Neural cell (in vitro differentiated cells): Measurements from ENCODE around the gene PIEZO1. TPM values are rescaled to one million over a fixed set of nuclear protein-coding genes. Genes with fewer than 3 reads are reported as not detected.

ENCODE experiments used
- H2AFZ ChIP-seq: fragments of 200-600, 300-800 bp; sonication (generic), shearing (Covaris generic); 2 replicates; pipeline ENCODE4 v1.6.0; 2014; ENCODE audit warnings: low read depth, mild to moderate bottlenecking, antibody characterized with exemption, low read length, moderate library complexity
- H3F3A ChIP-seq: fragments of 200-600 bp; shearing (Covaris generic); 2 replicates; pipeline ENCODE4 v1.6.1; 2016; ENCODE audit warnings: mild to moderate bottlenecking, moderate library complexity, mixed read lengths, antibody characterized with exemption, low read length; ENCODE audit not compliant: insufficient read depth, poor library complexity, severe bottlenecking
- H3K27ac ChIP-seq: fragments of 200-600, 300-800 bp; sonication (generic), shearing (Covaris generic); 2 replicates; pipeline ENCODE4 v1.5.1; 2014; ENCODE audit warnings: mild to moderate bottlenecking, low read length, moderate library complexity
- H3K27me3 ChIP-seq: fragments of 300-800, 200-600 bp; sonication (generic), shearing (Covaris generic); 2 replicates; pipeline ENCODE4 v1.6.0; 2014; ENCODE audit warnings: mild to moderate bottlenecking, low read depth, low read length, moderate library complexity; ENCODE audit not compliant: insufficient read depth
- H3K36me3 ChIP-seq: fragments of 300-800, 200-600 bp; sonication (generic), shearing (Covaris generic); 2 replicates; pipeline ENCODE4 v1.5.1; 2014; ENCODE audit warnings: mild to moderate bottlenecking, antibody characterized with exemption, low read length, moderate library complexity; ENCODE audit not compliant: insufficient read depth
- H3K4me2 ChIP-seq: fragments of 300-800, 200-600 bp; sonication (generic), shearing (Covaris generic); 2 replicates; pipeline ENCODE4 v1.6.0; 2014; ENCODE audit warnings: mild to moderate bottlenecking, low read length
- H3K4me3 ChIP-seq: fragments of 300-800, 200-600 bp; sonication (generic), shearing (Covaris generic); 2 replicates; pipeline ENCODE4 v1.5.1; 2014; ENCODE audit warnings: mild to moderate bottlenecking, low read length, moderate library complexity
- H3K79me2 ChIP-seq: fragments of 200-600 bp; shearing (Covaris generic); replicated peaks from 2 replicates; pipeline ENCODE4 v1.6.0; 2014; ENCODE audit warnings: mild to moderate bottlenecking, low read length, moderate library complexity; ENCODE audit not compliant: insufficient read depth
- H3K9ac ChIP-seq: fragments of 300-800, 200-600 bp; sonication (generic), shearing (Covaris generic); 2 replicates; pipeline ENCODE4 v1.6.1; 2016; ENCODE audit warnings: mild to moderate bottlenecking, low read length, mixed read lengths
- H3K9me2 ChIP-seq: fragments of 200-600 bp; shearing (Covaris generic); 2 replicates; pipeline ENCODE4 v1.6.1; 2016; ENCODE audit warnings: mild to moderate bottlenecking, low read length, mixed read lengths; ENCODE audit not compliant: insufficient read depth
- H3K9me3 ChIP-seq: fragments of 200-600, 300-800 bp; sonication (generic), shearing (Covaris generic); 2 replicates; pipeline ENCODE4 v1.6.1; 2016; ENCODE audit warnings: mild to moderate bottlenecking, mixed run types, low read length, moderate library complexity, mixed read lengths
- H4K20me1 ChIP-seq: fragments of 200-600 bp; shearing (Covaris generic); 2 replicates; pipeline ENCODE4 v1.6.1; 2016; ENCODE audit warnings: mild to moderate bottlenecking, mixed run types; ENCODE audit not compliant: insufficient read depth
- CTCF ChIP-seq: fragments of 450-650 bp; IDR thresholded peaks from 2 replicates; pipeline ENCODE4 v1.5.1; 2014; ENCODE audit warnings: antibody characterized with exemption, mild to moderate bottlenecking, moderate library complexity; ENCODE audit not compliant: poor library complexity, severe bottlenecking
- EP300 ChIP-seq: fragments of 450-650 bp; conservative IDR thresholded peaks from 2 replicates; pipeline ENCODE4 v1.6.1; 2014; ENCODE audit warnings: antibody characterized with exemption, mild to moderate bottlenecking, moderate library complexity; ENCODE audit not compliant: poor library complexity, severe bottlenecking
- EZH2 ChIP-seq: fragments of 200-600, 300-800 bp; shearing (Covaris generic), sonication (generic); IDR thresholded peaks from 2 replicates; pipeline ENCODE4 v1.6.1; 2014; ENCODE audit warnings: antibody characterized with exemption, low read length, borderline replicate concordance, mild to moderate bottlenecking; ENCODE audit not compliant: insufficient read depth, poor library complexity, severe bottlenecking
- MXI1 ChIP-seq: fragments of 450-650 bp; conservative IDR thresholded peaks from 2 replicates; pipeline ENCODE4 v1.6.1; 2014; ENCODE audit warnings: antibody characterized with exemption, mild to moderate bottlenecking; ENCODE audit not compliant: poor library complexity, severe bottlenecking
- POLR2AphosphoS5 ChIP-seq: IDR thresholded peaks from 2 replicates; pipeline ENCODE4 v1.6.1; 2012
- RAD21 ChIP-seq: fragments of 450-650 bp; conservative IDR thresholded peaks from 2 replicates; pipeline ENCODE4 v1.6.1; 2014; ENCODE audit warnings: antibody characterized with exemption, mild to moderate bottlenecking, moderate library complexity
- REST ChIP-seq: IDR thresholded peaks from 2 replicates; pipeline ENCODE4 v1.6.1; 2012; ENCODE audit warnings: borderline replicate concordance
- SMC3 ChIP-seq: fragments of 450-650 bp; conservative IDR thresholded peaks from 2 replicates; pipeline ENCODE4 v1.6.1; 2014; ENCODE audit warnings: antibody characterized with exemption, mild to moderate bottlenecking, moderate library complexity; ENCODE audit not compliant: poor library complexity
- TAF1 ChIP-seq: IDR thresholded peaks from 2 replicates; pipeline ENCODE4 v1.6.1; 2012; ENCODE audit warnings: low read depth
- polyA plus RNA-seq: library from polyadenylated mRNA; depleted of rRNA; stranded (reverse); fragments of >200 nt; gene quantifications from 2 replicates; pipeline ENCODE4 v1.2.3, GENCODE V29; 2014

The PIEZO1 gene
- polyA plus RNA-seq, 1 donor from 2014 or later: not detected

GRCh38 chr16:88763502-88764053 is 21.4 kb downstream of the PIEZO1 start:
- Histone ChIP-seq H3K4me2 (no peak overlapping the region), H3K27ac (no peak overlapping the region), H3K9me2 (no peaks in the 10 kb centered on the region), H3K9me3 (no peaks in the 10 kb centered on the region), H3K27me3 (no peaks in the 10 kb centered on the region), H4K20me1 (no peaks in the 10 kb centered on the region), H2AFZ (no peak overlapping the region), H3K36me3 (no peaks in the 10 kb centered on the region), H3K9ac (no peak overlapping the region), H3F3A (no peaks in the 10 kb centered on the region), H3K4me3 (no peak overlapping the region), H3K79me2 (no peaks in the 10 kb centered on the region)
- TF ChIP-seq TAF1: no peak
- no peak for TF ChIP-seq EP300
- no peak for TF ChIP-seq CTCF
- TF ChIP-seq REST: no peak
- no peak for TF ChIP-seq POLR2AphosphoS5
- no peak for TF ChIP-seq EZH2
- no peak for TF ChIP-seq SMC3
- no peak for TF ChIP-seq MXI1
- TF ChIP-seq RAD21: no peak

- H3K9me3 ChIP-seq: no peaks in the 10 kb centered on the region
- H3F3A ChIP-seq: no peaks in the 10 kb centered on the region
- no peak overlapping the region for H3K27ac ChIP-seq
- no peak overlapping the region for H3K4me3 ChIP-seq
- H3K4me2 ChIP-seq: no peak overlapping the region
- H3K9me2 ChIP-seq: no peaks in the 10 kb centered on the region
- H3K79me2 ChIP-seq: no peaks in the 10 kb centered on the region
- no peaks in the 10 kb centered on the region for H4K20me1 ChIP-seq
- H3K27me3 ChIP-seq: no peaks in the 10 kb centered on the region
- H3K36me3 ChIP-seq: no peaks in the 10 kb centered on the region
- TF ChIP-seq REST (no peak), MXI1 (no peak), RAD21 (no peak), CTCF (no peak), TAF1 (no peak), EZH2 (no peak), SMC3 (no peak), POLR2AphosphoS5 (no peak), EP300 (no peak)
- H2AFZ ChIP-seq: no peak overlapping the region
- no peak overlapping the region for H3K9ac ChIP-seq
Observed at GRCh38 chr16:88762941-88763340, 22.1 kb downstream of the PIEZO1 start.
